GM19468 (cell line): Measurements from ENCODE around the gene MYH10.

Experiments used
- ATAC-seq: cut with Tn5 transposase; IDR thresholded peaks from one replicate; pipeline ENCODE4 v1.9.1; 2021; ENCODE audit warnings: mild to moderate bottlenecking, moderate library complexity, moderate number of reproducible peaks; ENCODE audit not compliant: unreplicated experiment; ENCODE audit errors: extremely low read depth

MYH10 gene

GRCh38 chr17:8503368-8503767 is 127.2 kb downstream of the MYH10 start:
- ATAC-seq, result no peak

GRCh38 chr17:8502126-8502525 is 128.4 kb downstream of the MYH10 start:
- ATAC-seq, result no peak

GRCh38 chr17:8500609-8501008 is 129.9 kb downstream of the MYH10 start:
- ATAC-seq, result no peak

- no peak for ATAC-seq
Measured at GRCh38 chr17:8499614-8500013, 130.9 kb downstream of the MYH10 start.

GRCh38 chr17:8499171-8499570 is 131.4 kb downstream of the MYH10 start:
- ATAC-seq, result no peak

GRCh38 chr17:8496081-8496480 is 134.4 kb downstream of the MYH10 start:
- ATAC-seq, result no peak

- ATAC-seq, result no peak
Measured at GRCh38 chr17:8494506-8495111, 135.9 kb downstream of the MYH10 start.

- no peak for ATAC-seq
Measured at GRCh38 chr17:8494021-8494420, 136.5 kb downstream of the MYH10 start.

- ATAC-seq, result no peak
Measured at GRCh38 chr17:8492121-8492520, 138.4 kb downstream of the MYH10 start.

- no peak for ATAC-seq
Measured at GRCh38 chr17:8490256-8491023, 140.1 kb downstream of the MYH10 start.

- no peak for ATAC-seq
Measured at GRCh38 chr17:8489841-8490240, 140.7 kb downstream of the MYH10 start.

GRCh38 chr17:8488901-8489300 is 141.6 kb downstream of the MYH10 start:
- no peak for ATAC-seq

- no peak for ATAC-seq
Measured at GRCh38 chr17:8488491-8488890, 142.0 kb downstream of the MYH10 start.

- no peak for ATAC-seq
Measured at GRCh38 chr17:8487743-8488142, 142.8 kb downstream of the MYH10 start.

GRCh38 chr17:8487130-8487645 is 143.3 kb downstream of the MYH10 start:
- no peak for ATAC-seq

- no peak for ATAC-seq
Measured at GRCh38 chr17:8485491-8485890, 145.0 kb downstream of the MYH10 start.

GRCh38 chr17:8484465-8484864 is 146.1 kb downstream of the MYH10 start:
- no peak for ATAC-seq

GRCh38 chr17:8482546-8482945 is 148.0 kb downstream of the MYH10 start:
- ATAC-seq, result no peak

- ATAC-seq, result no peak
Measured at GRCh38 chr17:8481703-8482102, 148.8 kb downstream of the MYH10 start.

- no peak for ATAC-seq
Measured at GRCh38 chr17:8481089-8481488, 149.4 kb downstream of the MYH10 start.
